Effector CD4-positive, alpha-beta T cell (primary cell): ENCODE results near the gene PALD1. TPM values are rescaled to one million over a fixed set of nuclear protein-coding genes. Genes with fewer than 3 reads are reported as not detected.

Experiments
- DNase-seq: peaks from one replicate; pipeline ENCODE4 v3.0.0-alpha.2; 2020
- total RNA-seq: gene quantifications from one replicate; lab custom pipeline; 2026; lab: John Stamatoyannopoulos, UW

The PALD1 gene
- total RNA-seq, result not detected

- no peak for DNase-seq
These were observed at the start of gene PALD1 for GRCh38 chr10:70478191-70479164. Gene PALD1 (plus strand): TSS chr10:70478767. CDS start chr10:70525952, 47,185 bp downstream.

- no peak for DNase-seq
These were observed 47.8 kb upstream of the PALD1 start for GRCh38 chr10:70430493-70431445.

- DNase-seq, result no peak
These were observed 46.5 kb upstream of the PALD1 start for GRCh38 chr10:70432101-70432500.

- DNase-seq, result no peak
These were observed 45.9 kb upstream of the PALD1 start for GRCh38 chr10:70432561-70433263.

GRCh38 chr10:70433581-70434280 lies 44.8 kb upstream of the PALD1 start:
- no peak for DNase-seq

GRCh38 chr10:70435241-70436085 lies 43.1 kb upstream of the PALD1 start:
- no peak for DNase-seq

- no peak for DNase-seq
These were observed 40.8 kb upstream of the PALD1 start for GRCh38 chr10:70437721-70438120.

GRCh38 chr10:70440296-70441160 lies 38.0 kb upstream of the PALD1 start:
- DNase-seq, result no peak

GRCh38 chr10:70441161-70441894 lies 37.2 kb upstream of the PALD1 start, which contains the start of gene NODAL:
Gene NODAL (minus strand): TSS chr10:70441681. CDS start chr10:70441667, 14 bp downstream.
- no peak for DNase-seq

- DNase-seq, result no peak
These were observed 36.7 kb upstream of the PALD1 start for GRCh38 chr10:70441895-70442309.

- DNase-seq, result no peak
These were observed 36.1 kb upstream of the PALD1 start for GRCh38 chr10:70442332-70442988.

GRCh38 chr10:70444744-70445143 lies 33.8 kb upstream of the PALD1 start:
- no peak for DNase-seq

GRCh38 chr10:70445718-70446657 lies 32.6 kb upstream of the PALD1 start:
- no peak for DNase-seq

- DNase-seq, result no peak
These were observed 30.3 kb upstream of the PALD1 start for GRCh38 chr10:70448236-70448635.

- DNase-seq, result no peak
These were observed 23.3 kb upstream of the PALD1 start for GRCh38 chr10:70455213-70455630.

- no peak for DNase-seq
These were observed 22.4 kb upstream of the PALD1 start for GRCh38 chr10:70456164-70456563.

- no peak for DNase-seq
These were observed 20.7 kb upstream of the PALD1 start for GRCh38 chr10:70457759-70458305.
